HCT116 (cell line): ENCODE results near the gene PPFIA2.

Source experiments
- CEBPB ChIP-seq: IDR thresholded peaks from 2 replicates; pipeline ENCODE4 v1.6.1; 2012; ENCODE audit warnings: low read depth
- ELF1 ChIP-seq: IDR thresholded peaks from 2 replicates; pipeline ENCODE4 v1.6.1; 2012; ENCODE audit warnings: low read depth, borderline replicate concordance
- EZH2 ChIP-seq: fragments of 200-600 bp; sonication (generic); IDR thresholded peaks from 2 replicates; pipeline ENCODE4 v1.6.1; 2017; ENCODE audit warnings: antibody characterized with exemption, mixed run types
- POLR2A ChIP-seq: IDR thresholded peaks from 2 replicates; pipeline ENCODE4 v1.7.0; 2011; ENCODE audit warnings: borderline replicate concordance; ENCODE audit not compliant: insufficient read depth, insufficient read length; ENCODE audit errors: extremely low read depth
- POLR2AphosphoS5 ChIP-seq: IDR thresholded peaks from 2 replicates; pipeline ENCODE4 v1.6.1; 2011; ENCODE audit warnings: mild to moderate bottlenecking, low read depth, low read length, moderate library complexity
- TF ChIP-seq, protein P1 (sequence below), 3 experiments: fragments of 200-600 bp in 1 of 3; sonication (generic) in 1 of 3; IDR thresholded peaks in 2 of 3; conservative IDR thresholded peaks in 1 of 3; 2 replicates each; pipeline ENCODE4 v1.5.1; 2012 to 2017; ENCODE audit warnings: low read depth in 2 of 3, low read length in 2 of 3, antibody characterized with exemption in 1 of 3, borderline replicate concordance in 1 of 3, control low read depth in 1 of 3, mild to moderate bottlenecking in 1 of 3, mixed read lengths in 1 of 3, mixed run types in 1 of 3, moderate library complexity in 1 of 3; ENCODE audit not compliant: insufficient read depth in 1 of 3
- TF ChIP-seq, protein P2 (sequence below): IDR thresholded peaks from 2 replicates; pipeline ENCODE4 v1.6.1; 2012; ENCODE audit warnings: low read depth
- TF ChIP-seq, protein P3 (sequence below): IDR thresholded peaks from 2 replicates; pipeline ENCODE4 v1.6.1; 2012

DNA sequence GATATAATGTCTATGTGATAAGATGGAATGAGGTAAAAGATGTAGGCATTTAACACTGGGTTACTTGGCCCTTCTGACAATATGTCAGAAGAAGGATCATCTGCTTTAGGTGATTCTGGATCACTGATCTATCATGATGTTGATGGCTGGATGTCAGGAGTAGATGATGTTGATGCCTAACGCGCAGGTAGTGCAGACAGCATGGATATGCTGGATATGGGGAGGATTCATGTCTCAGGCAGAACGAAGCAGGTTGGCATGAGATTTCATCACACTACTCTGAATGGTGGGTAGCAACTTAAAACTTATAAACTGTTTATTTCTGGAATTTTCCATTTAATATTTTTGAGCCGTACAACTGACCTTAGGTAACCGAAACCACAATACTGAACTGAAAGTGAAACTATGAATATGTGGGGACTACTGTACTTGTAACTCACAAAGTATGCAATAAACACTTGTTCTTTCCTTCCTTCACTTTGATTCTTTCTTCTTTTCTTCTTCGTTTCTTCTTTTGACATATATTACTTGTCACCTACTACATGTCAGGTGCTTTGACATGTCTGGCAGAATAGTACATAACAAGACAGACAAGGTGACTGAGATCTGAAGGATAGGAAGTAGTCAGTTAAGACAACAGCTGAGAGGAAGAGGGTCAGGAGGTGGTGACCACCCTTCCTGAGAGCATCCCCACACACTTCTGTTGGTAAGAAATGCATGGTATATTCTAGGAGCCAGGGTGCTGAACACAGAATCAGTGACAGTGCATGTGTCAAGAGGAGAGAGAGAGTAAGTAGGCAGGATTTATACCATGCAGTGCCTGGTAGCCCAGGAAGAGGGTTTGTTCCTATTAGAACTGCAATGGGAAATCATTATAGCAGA is 238.8 kb downstream of the PPFIA2 start:
- TF ChIP-seq, protein P1, sequence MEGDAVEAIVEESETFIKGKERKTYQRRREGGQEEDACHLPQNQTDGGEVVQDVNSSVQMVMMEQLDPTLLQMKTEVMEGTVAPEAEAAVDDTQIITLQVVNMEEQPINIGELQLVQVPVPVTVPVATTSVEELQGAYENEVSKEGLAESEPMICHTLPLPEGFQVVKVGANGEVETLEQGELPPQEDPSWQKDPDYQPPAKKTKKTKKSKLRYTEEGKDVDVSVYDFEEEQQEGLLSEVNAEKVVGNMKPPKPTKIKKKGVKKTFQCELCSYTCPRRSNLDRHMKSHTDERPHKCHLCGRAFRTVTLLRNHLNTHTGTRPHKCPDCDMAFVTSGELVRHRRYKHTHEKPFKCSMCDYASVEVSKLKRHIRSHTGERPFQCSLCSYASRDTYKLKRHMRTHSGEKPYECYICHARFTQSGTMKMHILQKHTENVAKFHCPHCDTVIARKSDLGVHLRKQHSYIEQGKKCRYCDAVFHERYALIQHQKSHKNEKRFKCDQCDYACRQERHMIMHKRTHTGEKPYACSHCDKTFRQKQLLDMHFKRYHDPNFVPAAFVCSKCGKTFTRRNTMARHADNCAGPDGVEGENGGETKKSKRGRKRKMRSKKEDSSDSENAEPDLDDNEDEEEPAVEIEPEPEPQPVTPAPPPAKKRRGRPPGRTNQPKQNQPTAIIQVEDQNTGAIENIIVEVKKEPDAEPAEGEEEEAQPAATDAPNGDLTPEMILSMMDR (IDR thresholded peaks at IDR 0.05 in 2 of 3, conservative IDR thresholded peaks at IDR 0.05 in 1 of 3; ENCODE audit: borderline replicate concordance in 1 of 3, insufficient read depth in 1 of 3, low read depth in 2 of 3, low read length in 2 of 3): no peak
- TF ChIP-seq EZH2 (no peak), CEBPB (no peak), ELF1 (no peak), POLR2A (no peak), POLR2AphosphoS5 (no peak)
- TF ChIP-seq, protein P2, sequence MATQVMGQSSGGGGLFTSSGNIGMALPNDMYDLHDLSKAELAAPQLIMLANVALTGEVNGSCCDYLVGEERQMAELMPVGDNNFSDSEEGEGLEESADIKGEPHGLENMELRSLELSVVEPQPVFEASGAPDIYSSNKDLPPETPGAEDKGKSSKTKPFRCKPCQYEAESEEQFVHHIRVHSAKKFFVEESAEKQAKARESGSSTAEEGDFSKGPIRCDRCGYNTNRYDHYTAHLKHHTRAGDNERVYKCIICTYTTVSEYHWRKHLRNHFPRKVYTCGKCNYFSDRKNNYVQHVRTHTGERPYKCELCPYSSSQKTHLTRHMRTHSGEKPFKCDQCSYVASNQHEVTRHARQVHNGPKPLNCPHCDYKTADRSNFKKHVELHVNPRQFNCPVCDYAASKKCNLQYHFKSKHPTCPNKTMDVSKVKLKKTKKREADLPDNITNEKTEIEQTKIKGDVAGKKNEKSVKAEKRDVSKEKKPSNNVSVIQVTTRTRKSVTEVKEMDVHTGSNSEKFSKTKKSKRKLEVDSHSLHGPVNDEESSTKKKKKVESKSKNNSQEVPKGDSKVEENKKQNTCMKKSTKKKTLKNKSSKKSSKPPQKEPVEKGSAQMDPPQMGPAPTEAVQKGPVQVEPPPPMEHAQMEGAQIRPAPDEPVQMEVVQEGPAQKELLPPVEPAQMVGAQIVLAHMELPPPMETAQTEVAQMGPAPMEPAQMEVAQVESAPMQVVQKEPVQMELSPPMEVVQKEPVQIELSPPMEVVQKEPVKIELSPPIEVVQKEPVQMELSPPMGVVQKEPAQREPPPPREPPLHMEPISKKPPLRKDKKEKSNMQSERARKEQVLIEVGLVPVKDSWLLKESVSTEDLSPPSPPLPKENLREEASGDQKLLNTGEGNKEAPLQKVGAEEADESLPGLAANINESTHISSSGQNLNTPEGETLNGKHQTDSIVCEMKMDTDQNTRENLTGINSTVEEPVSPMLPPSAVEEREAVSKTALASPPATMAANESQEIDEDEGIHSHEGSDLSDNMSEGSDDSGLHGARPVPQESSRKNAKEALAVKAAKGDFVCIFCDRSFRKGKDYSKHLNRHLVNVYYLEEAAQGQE: no peak
- TF ChIP-seq, protein P3, sequence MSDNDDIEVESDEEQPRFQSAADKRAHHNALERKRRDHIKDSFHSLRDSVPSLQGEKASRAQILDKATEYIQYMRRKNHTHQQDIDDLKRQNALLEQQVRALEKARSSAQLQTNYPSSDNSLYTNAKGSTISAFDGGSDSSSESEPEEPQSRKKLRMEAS: no peak
